A549 (cell line): ENCODE measurements around the gene CDC16. TPM values are rescaled to one million over a fixed set of nuclear protein-coding genes. Genes with fewer than 3 reads are reported as not detected.

Experiments
- ATAC-seq, 2 experiments: fragments of 200-7000 bp in 1 of 2; fragments of >200 bp in 1 of 2; cut with Nextera tagmentation in 1 of 2; cut with Tn5 transposase in 1 of 2; 3 replicates each; pipeline versions ENCODE4 v1.8.0 to v1.9.1; 2018 to 2020; ENCODE audit warnings: mild to moderate bottlenecking in 1 of 2, moderate library complexity in 1 of 2
- CTCF ChIA-PET: fragments of 300-600 bp; sonication (Branson Sonifier 250); formaldehyde crosslinking; extraction: SDS; loops from one replicate; lab custom pipeline; 2021; ENCODE audit warnings: antibody characterized with exemption, inconsistent platforms; lab: Yijun Ruan, JAX
- POLR2A ChIA-PET: fragments of 350-600 bp; formaldehyde crosslinking; extraction: SDS; loops from one replicate; lab custom pipeline; 2021; ENCODE audit warnings: antibody characterized with exemption, inconsistent platforms; lab: Yijun Ruan, JAX
- DNase-seq, 2 experiments: peaks; one replicate each; pipeline versions ENCODE4 v3.0.0 to v3.0.0-alpha.2; 2011 to 2016; ENCODE audit warnings: low read depth in 1 of 2, low spot score in 1 of 2
- FAIRE-seq: peaks from 2 replicates; lab custom pipeline; 2011; peaks lifted over from hg19 to GRCh38; lab: Jason Lieb, UNC
- H3K27ac ChIP-seq, 2 experiments: fragments of >200 bp; sonication (Bioruptor Twin); formaldehyde crosslinking; 3 replicates each; pipeline ENCODE4 v1.5.1; 2016 to 2017
- H3K4me1 ChIP-seq: fragments of >200 bp; sonication (Bioruptor Twin); formaldehyde crosslinking; 3 replicates; pipeline ENCODE4 v1.6.1; 2016
- H3K4me2 ChIP-seq: fragments of >200 bp; sonication (Bioruptor Twin); formaldehyde crosslinking; 3 replicates; pipeline ENCODE4 v1.6.1; 2016
- H3K4me3 ChIP-seq: fragments of >200 bp; sonication (Bioruptor Twin); formaldehyde crosslinking; 3 replicates; pipeline ENCODE4 v1.5.1; 2016
- H3K9me3 ChIP-seq: fragments of >200 bp; sonication (Bioruptor Twin); formaldehyde crosslinking; 3 replicates; pipeline ENCODE4 v1.6.1; 2016
- CBX2 ChIP-seq: fragments of 200-600 bp; sonication (generic); IDR thresholded peaks from 2 replicates; pipeline ENCODE4 v1.6.1; 2016; ENCODE audit warnings: low read depth, mild to moderate bottlenecking, borderline replicate concordance
- CEBPB ChIP-seq, 2 experiments: fragments of >200 bp in 1 of 2; sonication (Bioruptor Twin) in 1 of 2; formaldehyde crosslinking in 1 of 2; IDR thresholded peaks; 2 replicates each; pipeline ENCODE4 v1.6.1; 2012 to 2016
- CHD4 ChIP-seq: fragments of 200-600 bp; sonication (generic); IDR thresholded peaks from 2 replicates; pipeline ENCODE4 v1.6.1; 2016; ENCODE audit warnings: antibody characterized with exemption, mild to moderate bottlenecking, borderline replicate concordance
- CTCF ChIP-seq: fragments of >200 bp; sonication (Bioruptor Twin); formaldehyde crosslinking; IDR thresholded peaks from 3 replicates; pipeline ENCODE4 v1.5.1; 2016
- ELK1 ChIP-seq: fragments of 150-350 bp; IDR thresholded peaks from 2 replicates; pipeline ENCODE4 v1.6.1; 2014; ENCODE audit warnings: low read depth, mild to moderate bottlenecking, low read length
- FOXS1 ChIP-seq: fragments of 250-450 bp; sonication (Bioruptor Pico); IDR thresholded peaks from 2 replicates; pipeline ENCODE4 v1.5.0; 2020; ENCODE audit warnings: mild to moderate bottlenecking, moderate library complexity
- HEYL ChIP-seq: fragments of 250-450 bp; sonication (Bioruptor Pico); IDR thresholded peaks from 2 replicates; pipeline ENCODE4 v1.8.0; 2021; ENCODE audit warnings: mild to moderate bottlenecking, moderate library complexity
- HOXA7 ChIP-seq: fragments of 250-450 bp; sonication (Bioruptor Pico); IDR thresholded peaks from 2 replicates; pipeline ENCODE4 v1.5.0; 2020; ENCODE audit warnings: mild to moderate bottlenecking, moderate library complexity
- HOXB5 ChIP-seq: fragments of 250-450 bp; sonication (Bioruptor Pico); IDR thresholded peaks from 2 replicates; pipeline ENCODE4 v1.5.0; 2020; ENCODE audit warnings: mild to moderate bottlenecking, moderate library complexity
- MAFK ChIP-seq: fragments of 450-650 bp; IDR thresholded peaks from 2 replicates; pipeline ENCODE4 v1.6.1; 2014; ENCODE audit not compliant: partially characterized antibody
- MYC ChIP-seq: IDR thresholded peaks from 2 replicates; pipeline ENCODE4 v1.6.1; 2012; ENCODE audit warnings: mild to moderate bottlenecking, inconsistent platforms, low read length, improper control_type of control experiment, borderline replicate concordance
- NFE2L2 ChIP-seq: fragments of 150-350 bp; conservative IDR thresholded peaks from 2 replicates; pipeline ENCODE4 v1.6.1; 2014; ENCODE audit warnings: low read length
- NPAS2 ChIP-seq: fragments of 250-450 bp; sonication (Bioruptor Pico); IDR thresholded peaks from 2 replicates; pipeline ENCODE4 v1.8.0; 2022; ENCODE audit warnings: mild to moderate bottlenecking, moderate library complexity, borderline replicate concordance
- POLR2A ChIP-seq: IDR thresholded peaks from 2 replicates; pipeline ENCODE4 v1.6.1; 2012; ENCODE audit warnings: mild to moderate bottlenecking, low read length
- POLR2AphosphoS2 ChIP-seq: conservative IDR thresholded peaks from 2 replicates; pipeline ENCODE4 v1.6.1; 2012; ENCODE audit warnings: low read length, improper control_type of control experiment, inconsistent platforms
- RAD21 ChIP-seq, 2 experiments: fragments of >200 bp in 1 of 2; sonication (Bioruptor Twin) in 1 of 2; formaldehyde crosslinking in 1 of 2; IDR thresholded peaks in 1 of 2; conservative IDR thresholded peaks in 1 of 2; 2 replicates in 1 of 2; 3 replicates in 1 of 2; pipeline ENCODE4 v1.6.1; 2012 to 2018; ENCODE audit warnings: inconsistent platforms in 1 of 2
- REST ChIP-seq: fragments of 200-600 bp; sonication (generic); IDR thresholded peaks from 2 replicates; pipeline ENCODE4 v1.6.1; 2016; ENCODE audit warnings: antibody characterized with exemption, mild to moderate bottlenecking, moderate library complexity
- TP53 ChIP-seq: fragments of 250-450 bp; sonication (Bioruptor Pico); IDR thresholded peaks from 2 replicates; pipeline ENCODE4 v1.5.0; 2021; ENCODE audit warnings: mild to moderate bottlenecking, moderate library complexity
- ZC3H11A ChIP-seq: fragments of 450-650 bp; IDR thresholded peaks from 2 replicates; pipeline ENCODE4 v1.6.1; 2014; ENCODE audit warnings: antibody characterized with exemption, mild to moderate bottlenecking
- ZSCAN20 ChIP-seq: fragments of 250-450 bp; sonication (Bioruptor Pico); IDR thresholded peaks from 2 replicates; pipeline ENCODE4 v1.8.0; 2022; ENCODE audit warnings: mild to moderate bottlenecking, moderate library complexity
- WGBS: methylation state at CpG from one replicate; pipeline ENCODE4 v1.1.6; 2017; ENCODE audit errors: missing lambda C conversion rate; 5-methylcytosine and 5-hydroxymethylcytosine counted together
- polyA plus RNA-seq, 4 experiments: library from polyadenylated mRNA; depleted of rRNA in 3 of 4; stranded (reverse); fragments of >200 nt; fragmentation: RNase III in 1 of 4; extraction: RNeasy Plus Mini Kit Qiagen cat#74134 plus additional on column Dnase treatment in 1 of 4; gene quantifications; 2 replicates in 3 of 4; 3 replicates in 1 of 4; pipeline ENCODE4 v1.2.3, GENCODE V29; 2011 to 2017

The CDC16 gene
- polyA plus RNA-seq, 2 of the 4 experiments (the other 2 are of a cell fraction) = 42.4 to 85.0 TPM

GRCh38 chr13:114272977-114273376 is 38.3 kb downstream of the CDC16 start:
- no peaks in the 10 kb centered on the region for H3K9me3 ChIP-seq
- 62% methylated on average over 2 of the region's 2 CpGs for WGBS
- ATAC-seq (no peak), DNase-seq (no peak), FAIRE-seq (no peak)
- no peak overlapping the region for H3K4me2 ChIP-seq
- no peaks in the 10 kb centered on the region for H3K4me1 ChIP-seq
- H3K27ac ChIP-seq = no peak overlapping the region
- ChIA-PET CTCF (no interaction called here), POLR2A (no interaction called here)
- H3K4me3 ChIP-seq = no peak overlapping the region
- TF ChIP-seq RAD21 (conservative IDR thresholded peaks at IDR 0.05 in 1 of 2, IDR thresholded peaks at IDR 0.05 in 1 of 2) = no peak

GRCh38 chr13:114275304-114275703 is 40.6 kb downstream of the CDC16 start:
- POLR2A ChIA-PET = no interaction called here
- no peak for DNase-seq
- no peak for ATAC-seq
- H3K4me1 ChIP-seq = peaks cover 8% of the 10 kb centered on the region; the same call in 2 of the 3 replicates
- no peaks in the 10 kb centered on the region for H3K9me3 ChIP-seq
- TF ChIP-seq ZSCAN20 (CRISPR knock-in tag) (no peak), NPAS2 (CRISPR knock-in tag) (no peak), ELK1 (no peak), HOXB5 (CRISPR knock-in tag) (no peak), NFE2L2 (no peak), CEBPB (IDR thresholded peaks at IDR 0.05) (no peak), CBX2 (no peak), CHD4 (no peak), ZC3H11A (no peak), POLR2A (no peak), MAFK (no peak), POLR2AphosphoS2 (no peak), HOXA7 (CRISPR knock-in tag) (no peak), MYC (no peak), CTCF (no peak), TP53 (CRISPR knock-in tag) (no peak), REST (no peak), FOXS1 (CRISPR knock-in tag) (no peak), HEYL (no peak)
- TF ChIP-seq, all 56 proteins: peak for 0
- Histone ChIP-seq H3K4me3 (no peak overlapping the region), H3K27ac (no peak overlapping the region), H3K4me2 (no peak overlapping the region)
- 91% methylated on average over 7 of the region's 7 CpGs for WGBS
- no peak for FAIRE-seq
- CTCF ChIA-PET = no interaction called here
